GM21390 (cell line): ENCODE results near the gene KLHL22.
"Not testable (repeated sequence)": the region's sequence is repeated elsewhere in the genome, so short reads cannot be mapped to it uniquely, and the experiment has no call there.

Source experiments
- ATAC-seq: cut with Tn5 transposase; IDR thresholded peaks from one replicate; pipeline ENCODE4 v1.9.1; 2021; ENCODE audit not compliant: unreplicated experiment

Gene KLHL22

GRCh38 chr22:20405291-20405930, 90.2 kb downstream of the KLHL22 start:
- no peak for ATAC-seq

- no peak for ATAC-seq
Measured at GRCh38 chr22:20404881-20405280, 90.7 kb downstream of the KLHL22 start.

- no peak for ATAC-seq
Measured at GRCh38 chr22:20403779-20404140, 91.8 kb downstream of the KLHL22 start.

- no peak for ATAC-seq
Measured at GRCh38 chr22:20402960-20403778, 92.4 kb downstream of the KLHL22 start.

- no peak for ATAC-seq
Measured at GRCh38 chr22:20401376-20402014, 94.1 kb downstream of the KLHL22 start.

GRCh38 chr22:20400606-20401375, 94.8 kb downstream of the KLHL22 start:
- ATAC-seq = no peak

GRCh38 chr22:20399866-20400605, 95.6 kb downstream of the KLHL22 start:
- no peak for ATAC-seq

- no peak for ATAC-seq
Measured at GRCh38 chr22:20398420-20398819, 97.2 kb downstream of the KLHL22 start.

- ATAC-seq = no peak
Measured at GRCh38 chr22:20397498-20397897, 98.1 kb downstream of the KLHL22 start.

- ATAC-seq = no peak
Measured at GRCh38 chr22:20396639-20397038, 99.0 kb downstream of the KLHL22 start.

GRCh38 chr22:20395907-20396287, 99.7 kb downstream of the KLHL22 start:
- no peak for ATAC-seq

GRCh38 chr22:20395181-20395906, 100.3 kb downstream of the KLHL22 start:
- ATAC-seq = no peak

GRCh38 chr22:20393705-20394476, 101.7 kb downstream of the KLHL22 start, which contains the start of gene ZNF74:
Gene ZNF74, plus strand, starts transcription at chr22:20394151. Its CDS starts 478 bp downstream, at chr22:20394629.
- ATAC-seq = peak; percentile 68

- no peak for ATAC-seq
Measured at GRCh38 chr22:20392983-20393704, 102.5 kb downstream of the KLHL22 start.

GRCh38 chr22:20392365-20392881, 103.2 kb downstream of the KLHL22 start:
- ATAC-seq = not testable (repeated sequence)
